LoVo (cell line): ENCODE data around the gene PLIN4.
A peak's percentile ranks its signal among the peaks of the same experiment; 100 is the strongest.
"Not testable (repeated sequence)": the region's sequence is repeated elsewhere in the genome, so short reads cannot be mapped to it uniquely, and the experiment has no call there.

Experiments used
- DNase-seq: peaks from one replicate; pipeline ENCODE4 v3.0.0-alpha.2; 2016; ENCODE audit warnings: low spot score

Gene PLIN4

GRCh38 chr19:4543842-4544647, 25.8 kb upstream of the PLIN4 start:
- DNase-seq: no peak

GRCh38 chr19:4542896-4543841, 24.9 kb upstream of the PLIN4 start:
- no peak for DNase-seq

GRCh38 chr19:4541806-4542145, 23.5 kb upstream of the PLIN4 start:
- DNase-seq: not testable (repeated sequence)

- DNase-seq: no peak
These were observed 23.0 kb upstream of the PLIN4 start for GRCh38 chr19:4541114-4541805.

- no peak for DNase-seq
These were observed 21.7 kb upstream of the PLIN4 start, which contains the start of gene LRG1 for GRCh38 chr19:4539693-4540581. LRG1 (minus strand) TSS chr19:4540036; CDS start chr19:4540013, 23 bp downstream.

- DNase-seq: no peak
These were observed 20.9 kb upstream of the PLIN4 start for GRCh38 chr19:4539169-4539692.

- no peak for DNase-seq
These were observed 20.3 kb upstream of the PLIN4 start for GRCh38 chr19:4538601-4538954.

GRCh38 chr19:4537953-4538600, 19.8 kb upstream of the PLIN4 start:
- no peak for DNase-seq

- no peak for DNase-seq
These were observed 18.5 kb upstream of the PLIN4 start for GRCh38 chr19:4536798-4537197.

- peak; percentile 50 for DNase-seq
These were observed 16.8 kb upstream of the PLIN4 start, which contains the start of gene PLIN5 for GRCh38 chr19:4534836-4535658. PLIN5 (minus strand) TSS chr19:4535224; CDS start chr19:4534074, 1,150 bp downstream.

GRCh38 chr19:4533835-4534424, 15.6 kb upstream of the PLIN4 start:
- no peak for DNase-seq

- DNase-seq: no peak
These were observed 15.0 kb upstream of the PLIN4 start for GRCh38 chr19:4533334-4533733.

GRCh38 chr19:4531562-4532165, 13.4 kb upstream of the PLIN4 start:
- no peak for DNase-seq

- DNase-seq: no peak
These were observed 11.7 kb upstream of the PLIN4 start for GRCh38 chr19:4529924-4530522.

GRCh38 chr19:4528843-4529242, 10.6 kb upstream of the PLIN4 start:
- no peak for DNase-seq

GRCh38 chr19:4527377-4527776, 9.1 kb upstream of the PLIN4 start:
- not testable (repeated sequence) for DNase-seq

- no peak for DNase-seq
These were observed 7.3 kb upstream of the PLIN4 start for GRCh38 chr19:4525563-4526002.
